BLaER1 (cell line): ENCODE data around the gene DSCAML1.

Source experiments
- H3K27ac ChIP-seq: shearing (Covaris generic); formaldehyde crosslinking; 2 replicates; pipeline ENCODE4 v1.8.1; 2022
- H3K27me3 ChIP-seq: shearing (Covaris generic); formaldehyde crosslinking; 2 replicates; pipeline ENCODE4 v1.8.1; 2022
- H3K36me3 ChIP-seq: shearing (Covaris generic); formaldehyde crosslinking; 2 replicates; pipeline ENCODE4 v1.8.1; 2022
- H3K4me1 ChIP-seq: shearing (Covaris generic); formaldehyde crosslinking; 2 replicates; pipeline ENCODE4 v1.8.1; 2022
- H3K4me2 ChIP-seq: shearing (Covaris generic); formaldehyde crosslinking; 2 replicates; pipeline ENCODE4 v1.8.1; 2022
- H3K4me3 ChIP-seq: shearing (Covaris generic); formaldehyde crosslinking; 2 replicates; pipeline ENCODE4 v1.8.1; 2022
- H3K9ac ChIP-seq: shearing (Covaris generic); formaldehyde crosslinking; 2 replicates; pipeline ENCODE4 v1.8.1; 2022
- H3K9me3 ChIP-seq: shearing (Covaris generic); formaldehyde crosslinking; 2 replicates; pipeline ENCODE4 v1.8.1; 2022
- H4K20me1 ChIP-seq: shearing (Covaris generic); formaldehyde crosslinking; 2 replicates; pipeline ENCODE4 v1.8.1; 2022
- Cebpa-rat ChIP-seq: shearing (Covaris generic); IDR thresholded peaks from 2 replicates; pipeline ENCODE4 v1.8.1; 2022

The DSCAML1 gene

GRCh38 chr11:117467770-117468169 lies 329.2 kb downstream of the DSCAML1 start:
- Histone ChIP-seq H3K27ac (no peak overlapping the region), H3K4me1 (no peaks in the 10 kb centered on the region), H3K27me3 (no peaks in the 10 kb centered on the region), H3K36me3 (no peaks in the 10 kb centered on the region), H3K4me2 (no peak overlapping the region), H3K4me3 (no peak overlapping the region), H3K9me3 (no peaks in the 10 kb centered on the region), H3K9ac (no peak overlapping the region), H4K20me1 (no peaks in the 10 kb centered on the region)
- TF ChIP-seq Cebpa-rat: no peak

- Histone ChIP-seq H3K27me3 (no peaks in the 10 kb centered on the region), H3K4me1 (no peaks in the 10 kb centered on the region), H3K9ac (no peak overlapping the region), H3K9me3 (no peaks in the 10 kb centered on the region), H3K4me2 (no peak overlapping the region), H4K20me1 (no peaks in the 10 kb centered on the region), H3K36me3 (no peaks in the 10 kb centered on the region), H3K27ac (no peak overlapping the region), H3K4me3 (no peak overlapping the region)
- no peak for TF ChIP-seq Cebpa-rat
These were observed 330.1 kb downstream of the DSCAML1 start for GRCh38 chr11:117466966-117467365.

- no peaks in the 10 kb centered on the region for H3K36me3 ChIP-seq
- H3K27me3 ChIP-seq: no peaks in the 10 kb centered on the region
These were observed 331.6 kb downstream of the DSCAML1 start for GRCh38 chr11:117465236-117465997.

GRCh38 chr11:117464778-117465177 lies 332.2 kb downstream of the DSCAML1 start:
- no peaks in the 10 kb centered on the region for H3K27me3 ChIP-seq
- H3K27ac ChIP-seq: no peak overlapping the region
- no peak overlapping the region for H3K4me3 ChIP-seq
- no peak overlapping the region for H3K9ac ChIP-seq
- no peaks in the 10 kb centered on the region for H3K36me3 ChIP-seq
- H3K4me2 ChIP-seq: no peak overlapping the region
- no peaks in the 10 kb centered on the region for H3K9me3 ChIP-seq
- H4K20me1 ChIP-seq: no peaks in the 10 kb centered on the region
- no peak for TF ChIP-seq Cebpa-rat
- no peaks in the 10 kb centered on the region for H3K4me1 ChIP-seq

More at GRCh38 chr11:117465236-117465997, 331.6 kb downstream of the DSCAML1 start:
- no peak overlapping the region for H3K4me2 ChIP-seq
- no peaks in the 10 kb centered on the region for H4K20me1 ChIP-seq
- no peaks in the 10 kb centered on the region for H3K4me1 ChIP-seq
- H3K4me3 ChIP-seq: no peak overlapping the region
- TF ChIP-seq Cebpa-rat: no peak
- no peak overlapping the region for H3K9ac ChIP-seq
- no peak overlapping the region for H3K27ac ChIP-seq
- H3K9me3 ChIP-seq: no peaks in the 10 kb centered on the region

GRCh38 chr11:117462864-117463247 lies 334.2 kb downstream of the DSCAML1 start:
- Histone ChIP-seq H3K4me1 (no peaks in the 10 kb centered on the region), H3K9ac (no peak overlapping the region), H3K36me3 (no peaks in the 10 kb centered on the region), H3K4me3 (no peak overlapping the region), H4K20me1 (no peaks in the 10 kb centered on the region), H3K27ac (no peak overlapping the region), H3K9me3 (no peaks in the 10 kb centered on the region), H3K4me2 (no peak overlapping the region), H3K27me3 (no peaks in the 10 kb centered on the region)
- TF ChIP-seq Cebpa-rat: no peak

- no peak for TF ChIP-seq Cebpa-rat
- Histone ChIP-seq H3K27me3 (no peaks in the 10 kb centered on the region), H3K27ac (no peak overlapping the region), H3K9ac (no peak overlapping the region), H4K20me1 (no peaks in the 10 kb centered on the region), H3K4me2 (no peak overlapping the region), H3K9me3 (no peaks in the 10 kb centered on the region), H3K4me3 (no peak overlapping the region), H3K4me1 (no peaks in the 10 kb centered on the region), H3K36me3 (no peaks in the 10 kb centered on the region)
These were observed 334.7 kb downstream of the DSCAML1 start for GRCh38 chr11:117462183-117462863.

- no peaks in the 10 kb centered on the region for H4K20me1 ChIP-seq
- H3K4me2 ChIP-seq: no peak overlapping the region
- no peaks in the 10 kb centered on the region for H3K36me3 ChIP-seq
- no peak overlapping the region for H3K27ac ChIP-seq
- TF ChIP-seq Cebpa-rat: no peak
- H3K4me1 ChIP-seq: no peaks in the 10 kb centered on the region
- H3K9me3 ChIP-seq: no peaks in the 10 kb centered on the region
- H3K27me3 ChIP-seq: no peaks in the 10 kb centered on the region
- no peak overlapping the region for H3K9ac ChIP-seq
- H3K4me3 ChIP-seq: no peak overlapping the region
These were observed 335.4 kb downstream of the DSCAML1 start for GRCh38 chr11:117461396-117462182.

- H3K9ac ChIP-seq: no peak overlapping the region
- no peak overlapping the region for H3K4me3 ChIP-seq
- H3K4me1 ChIP-seq: no peaks in the 10 kb centered on the region
- H3K27me3 ChIP-seq: no peaks in the 10 kb centered on the region
- 0 out of 2 replicates have a peak, but pooled peaks cover under 1% of the 10 kb centered on the region for H3K9me3 ChIP-seq
- no peak for TF ChIP-seq Cebpa-rat
- H3K27ac ChIP-seq: no peak overlapping the region
- H3K4me2 ChIP-seq: no peak overlapping the region
- no peaks in the 10 kb centered on the region for H4K20me1 ChIP-seq
- no peaks in the 10 kb centered on the region for H3K36me3 ChIP-seq
These were observed 337.1 kb downstream of the DSCAML1 start for GRCh38 chr11:117459979-117460300.

GRCh38 chr11:117459123-117459978 lies 337.7 kb downstream of the DSCAML1 start:
- Histone ChIP-seq H3K9ac (no peak overlapping the region), H3K27ac (no peak overlapping the region), H3K4me1 (no peaks in the 10 kb centered on the region), H3K36me3 (no peaks in the 10 kb centered on the region), H3K4me2 (no peak overlapping the region), H3K4me3 (no peak overlapping the region), H3K27me3 (no peaks in the 10 kb centered on the region), H3K9me3 (peaks cover 7% of the 10 kb centered on the region; the same call in 1 of the 2 replicates), H4K20me1 (no peaks in the 10 kb centered on the region)
- no peak for TF ChIP-seq Cebpa-rat
